MM.1S (cell line): ENCODE measurements around the gene ADAMTS12.

Source experiments
- DNase-seq: peaks from one replicate; pipeline ENCODE4 v3.0.0-alpha.2; 2015
- H2AFZ ChIP-seq: fragments of 300-600 bp; sonication (generic); 2 replicates; pipeline ENCODE4 v1.6.0; 2016; ENCODE audit warnings: antibody characterized with exemption, low read length
- H3F3A ChIP-seq: fragments of 300-600 bp; sonication (generic); 2 replicates; pipeline ENCODE4 v1.6.1; 2016; ENCODE audit warnings: mild to moderate bottlenecking, antibody characterized with exemption, low read length, moderate library complexity, mixed read lengths; ENCODE audit not compliant: insufficient read depth
- H3K27ac ChIP-seq: fragments of 300-600 bp; sonication (generic); 2 replicates; pipeline ENCODE4 v1.5.1; 2016; ENCODE audit warnings: mild to moderate bottlenecking, low read length
- H3K27me3 ChIP-seq: fragments of 300-600 bp; sonication (generic); replicated peaks from 2 replicates; pipeline ENCODE4 v1.6.0; 2016; ENCODE audit warnings: low read length; ENCODE audit not compliant: insufficient read depth
- H3K36me3 ChIP-seq: fragments of 300-600 bp; sonication (generic); replicated peaks from 2 replicates; pipeline ENCODE4 v1.6.1; 2016; ENCODE audit warnings: mild to moderate bottlenecking, low read length, mixed read lengths; ENCODE audit not compliant: insufficient read depth
- H3K4me1 ChIP-seq: fragments of 300-600 bp; sonication (generic); 2 replicates; pipeline ENCODE4 v1.6.1; 2016; ENCODE audit warnings: low read length, mixed read lengths
- H3K4me2 ChIP-seq: fragments of 300-600 bp; sonication (generic); 2 replicates; pipeline ENCODE4 v1.6.0; 2016; ENCODE audit warnings: low read depth, low read length
- H3K4me3 ChIP-seq: fragments of 300-600 bp; sonication (generic); 2 replicates; pipeline ENCODE4 v1.5.1; 2016; ENCODE audit warnings: low read length, mixed read lengths
- H3K79me2 ChIP-seq: fragments of 300-600 bp; sonication (generic); 2 replicates; pipeline ENCODE4 v1.6.1; 2016; ENCODE audit warnings: mixed run types, low read length, mixed read lengths
- H3K9ac ChIP-seq: fragments of 300-600 bp; sonication (generic); 2 replicates; pipeline ENCODE4 v1.6.1; 2016; ENCODE audit warnings: low read length, mixed read lengths
- H3K9me2 ChIP-seq: fragments of 300-600 bp; sonication (generic); replicated peaks from 2 replicates; pipeline ENCODE4 v1.6.1; 2016; ENCODE audit warnings: mild to moderate bottlenecking, low read length, mixed read lengths; ENCODE audit not compliant: insufficient read depth
- H3K9me3 ChIP-seq: fragments of 300-600 bp; sonication (generic); replicated peaks from 2 replicates; pipeline ENCODE4 v1.6.1; 2016; ENCODE audit warnings: mild to moderate bottlenecking, low read length, mixed read lengths; ENCODE audit not compliant: insufficient read depth
- H4K20me1 ChIP-seq: fragments of 300-600 bp; sonication (generic); 2 replicates; pipeline ENCODE4 v1.6.1; 2016; ENCODE audit warnings: mild to moderate bottlenecking, low read length, moderate library complexity, mixed read lengths; ENCODE audit not compliant: insufficient read depth
- EZH2 ChIP-seq: fragments of 300-600 bp; sonication (generic); optimal IDR thresholded peaks from 2 replicates; pipeline ENCODE3; 2017; ENCODE audit warnings: low read depth, mild to moderate bottlenecking, antibody characterized with exemption, low read length, mixed read lengths
- EZH2phosphoT487 ChIP-seq: fragments of 300-600 bp; sonication (generic); IDR thresholded peaks from 2 replicates; pipeline ENCODE4 v1.6.1; 2018; ENCODE audit warnings: antibody characterized with exemption, low read length
- TF ChIP-seq, protein P1 (sequence below): fragments of 300-600 bp; sonication (generic); IDR thresholded peaks from 2 replicates; pipeline ENCODE4 v1.5.1; 2016; ENCODE audit warnings: antibody characterized with exemption, low read length, mixed read lengths

Gene ADAMTS12

DNA sequence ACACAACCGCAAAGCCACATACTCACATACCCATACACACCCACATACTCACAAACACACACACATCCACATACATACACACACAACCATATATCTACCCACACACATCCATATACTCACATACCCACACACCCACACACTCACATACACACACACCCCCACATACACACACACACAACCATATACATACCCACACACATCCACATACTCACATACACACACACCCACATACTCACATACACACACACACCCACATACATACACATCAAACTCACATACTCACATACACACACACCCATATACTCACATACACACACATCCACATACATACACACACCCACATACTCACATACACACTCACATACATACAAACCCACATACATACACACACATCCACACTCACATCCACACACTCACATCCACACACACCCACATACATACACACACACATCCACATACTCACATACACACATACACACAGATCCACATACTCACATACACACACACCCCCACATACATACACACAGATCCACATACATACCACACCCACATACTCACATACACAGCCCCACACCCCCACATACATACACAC, 220.0 kb downstream of the ADAMTS12 start:
- no peaks in the 10 kb centered on the region for H3K9me3 ChIP-seq

DNA sequence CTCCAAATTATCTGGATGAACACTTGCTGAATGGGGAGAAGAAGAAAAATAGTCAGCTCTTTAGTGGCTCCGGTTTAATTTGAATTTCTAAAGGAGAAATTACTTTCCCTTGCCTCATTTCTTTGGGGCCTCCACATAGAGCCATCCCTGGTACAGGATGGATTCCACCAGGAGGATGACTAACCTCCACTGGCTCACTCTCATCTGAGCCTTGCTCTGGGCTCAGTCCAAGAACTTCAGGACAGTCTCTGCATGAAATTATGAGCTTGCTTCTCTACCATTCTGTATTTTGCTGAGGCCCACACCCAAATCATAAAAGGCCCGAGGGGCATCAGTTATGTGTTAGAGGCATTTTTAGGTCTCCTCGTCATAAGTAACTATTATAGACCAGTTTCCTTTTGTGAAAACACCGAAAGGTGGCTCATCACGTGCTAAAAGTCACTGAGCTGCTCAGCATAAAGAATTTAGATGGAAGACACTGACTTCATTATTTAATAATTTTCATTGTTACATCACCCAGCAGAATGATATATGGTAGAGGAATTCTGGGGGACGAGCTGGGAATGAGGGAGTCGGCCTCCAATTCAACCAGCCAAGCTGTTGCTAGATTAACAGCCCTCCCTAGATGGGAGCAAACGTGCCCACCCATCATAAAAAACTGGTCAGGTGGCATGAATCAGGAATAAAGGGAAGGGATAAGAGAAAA, 228.9 kb downstream of the ADAMTS12 start:
- Histone ChIP-seq H3K4me1 (no peaks in the 10 kb centered on the region), H4K20me1 (no peaks in the 10 kb centered on the region), H3K27me3 (no peaks in the 10 kb centered on the region), H3F3A (no peaks in the 10 kb centered on the region), H3K36me3 (no peaks in the 10 kb centered on the region), H3K4me2 (no peak overlapping the region), H3K4me3 (no peak overlapping the region), H3K9me2 (no peaks in the 10 kb centered on the region), H3K27ac (no peak overlapping the region), H2AFZ (no peak overlapping the region), H3K79me2 (no peaks in the 10 kb centered on the region), H3K9ac (no peak overlapping the region), H3K9me3 (no peaks in the 10 kb centered on the region)
- no peak for DNase-seq
- TF ChIP-seq, protein P1, sequence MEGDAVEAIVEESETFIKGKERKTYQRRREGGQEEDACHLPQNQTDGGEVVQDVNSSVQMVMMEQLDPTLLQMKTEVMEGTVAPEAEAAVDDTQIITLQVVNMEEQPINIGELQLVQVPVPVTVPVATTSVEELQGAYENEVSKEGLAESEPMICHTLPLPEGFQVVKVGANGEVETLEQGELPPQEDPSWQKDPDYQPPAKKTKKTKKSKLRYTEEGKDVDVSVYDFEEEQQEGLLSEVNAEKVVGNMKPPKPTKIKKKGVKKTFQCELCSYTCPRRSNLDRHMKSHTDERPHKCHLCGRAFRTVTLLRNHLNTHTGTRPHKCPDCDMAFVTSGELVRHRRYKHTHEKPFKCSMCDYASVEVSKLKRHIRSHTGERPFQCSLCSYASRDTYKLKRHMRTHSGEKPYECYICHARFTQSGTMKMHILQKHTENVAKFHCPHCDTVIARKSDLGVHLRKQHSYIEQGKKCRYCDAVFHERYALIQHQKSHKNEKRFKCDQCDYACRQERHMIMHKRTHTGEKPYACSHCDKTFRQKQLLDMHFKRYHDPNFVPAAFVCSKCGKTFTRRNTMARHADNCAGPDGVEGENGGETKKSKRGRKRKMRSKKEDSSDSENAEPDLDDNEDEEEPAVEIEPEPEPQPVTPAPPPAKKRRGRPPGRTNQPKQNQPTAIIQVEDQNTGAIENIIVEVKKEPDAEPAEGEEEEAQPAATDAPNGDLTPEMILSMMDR, result no peak
- no peak for TF ChIP-seq EZH2phosphoT487
- TF ChIP-seq EZH2, result no peak

More for the DNA sequence above, 220.0 kb downstream of the ADAMTS12 start:
- no peak overlapping the region for H2AFZ ChIP-seq
- H3K4me2 ChIP-seq, result no peak overlapping the region
- TF ChIP-seq EZH2, result no peak
- no peak for TF ChIP-seq EZH2phosphoT487
- TF ChIP-seq, protein P1, result no peak
- H3F3A ChIP-seq, result no peaks in the 10 kb centered on the region
- H3K36me3 ChIP-seq, result no peaks in the 10 kb centered on the region
- H3K79me2 ChIP-seq, result no peaks in the 10 kb centered on the region
- no peak overlapping the region for H3K4me3 ChIP-seq
- no peaks in the 10 kb centered on the region for H4K20me1 ChIP-seq
- no peaks in the 10 kb centered on the region for H3K9me2 ChIP-seq
- no peak overlapping the region for H3K9ac ChIP-seq
- H3K4me1 ChIP-seq, result peaks cover 7% of the 10 kb centered on the region; the same call in 1 of the 2 replicates
- no peak overlapping the region for H3K27ac ChIP-seq
- DNase-seq, result no peak
- no peaks in the 10 kb centered on the region for H3K27me3 ChIP-seq

DNA sequence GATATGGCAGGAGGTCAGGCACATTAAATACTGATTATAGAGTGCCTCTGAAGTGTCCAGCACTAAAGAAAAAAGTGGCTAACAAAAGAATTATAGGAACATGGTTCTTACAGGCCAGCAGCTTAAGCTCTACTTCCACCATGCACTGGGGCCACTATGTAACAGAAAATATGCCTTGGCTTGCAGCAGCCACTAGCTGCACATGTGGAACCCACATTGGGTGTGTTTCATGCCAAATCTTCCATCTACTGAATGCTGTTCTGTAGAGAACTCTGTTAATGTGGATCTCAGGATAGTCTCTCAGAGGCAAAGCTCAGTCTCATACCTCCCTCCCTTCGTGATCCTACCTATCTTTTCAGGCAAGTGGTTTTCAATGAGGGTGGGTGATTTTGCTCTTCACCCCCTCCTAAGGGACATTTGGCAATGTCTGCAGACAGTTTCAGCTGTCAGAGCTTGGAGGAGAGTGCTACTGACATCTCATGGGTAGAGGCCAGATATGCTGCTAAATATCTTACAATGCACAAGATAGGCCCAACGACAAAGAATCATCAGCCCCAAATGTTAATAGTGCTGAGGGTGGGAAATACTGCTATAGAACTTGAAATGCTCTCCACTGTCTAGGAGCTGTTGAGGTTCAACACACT, 232.1 kb downstream of the ADAMTS12 start:
- no peak overlapping the region for H3K27ac ChIP-seq
- TF ChIP-seq, protein P1, result no peak
- no peak for TF ChIP-seq EZH2
- TF ChIP-seq EZH2phosphoT487, result no peak

More for the DNA sequence above, 232.1 kb downstream of the ADAMTS12 start:
- DNase-seq, result no peak
- no peaks in the 10 kb centered on the region for H3K27me3 ChIP-seq
- no peak overlapping the region for H3K9ac ChIP-seq
- H3K79me2 ChIP-seq, result no peaks in the 10 kb centered on the region
- no peaks in the 10 kb centered on the region for H3K36me3 ChIP-seq
- H3K4me2 ChIP-seq, result no peak overlapping the region
- no peaks in the 10 kb centered on the region for H4K20me1 ChIP-seq
- H2AFZ ChIP-seq, result no peak overlapping the region
- H3K9me3 ChIP-seq, result no peaks in the 10 kb centered on the region
- no peaks in the 10 kb centered on the region for H3K4me1 ChIP-seq
- H3F3A ChIP-seq, result no peaks in the 10 kb centered on the region
- H3K4me3 ChIP-seq, result no peak overlapping the region
- no peaks in the 10 kb centered on the region for H3K9me2 ChIP-seq
